IPS-18c (cell line): ENCODE measurements around the gene RBM15.

Experiments
- H3K4me3 ChIP-seq: 2 replicates; pipeline ENCODE4 v1.7.0; 2013; ENCODE audit warnings: low read depth, mild to moderate bottlenecking, low read length, moderate library complexity; ENCODE audit not compliant: insufficient read depth
- H3K9me3 ChIP-seq: one replicate; pipeline ENCODE4 v1.6.1; 2013; ENCODE audit warnings: mild to moderate bottlenecking, low read length, moderate library complexity; ENCODE audit not compliant: control insufficient read depth, insufficient read depth

The RBM15 gene

GRCh38 chr1:110338886-110339406, at the start of gene RBM15:
Gene RBM15 (plus strand): TSS chr1:110339377. CDS start chr1:110339406, 29 bp downstream.
- no peaks in the 10 kb centered on the region for H3K9me3 ChIP-seq
- peak within 1 kb of the TSS; percentile 99 for H3K4me3 ChIP-seq

DNA sequence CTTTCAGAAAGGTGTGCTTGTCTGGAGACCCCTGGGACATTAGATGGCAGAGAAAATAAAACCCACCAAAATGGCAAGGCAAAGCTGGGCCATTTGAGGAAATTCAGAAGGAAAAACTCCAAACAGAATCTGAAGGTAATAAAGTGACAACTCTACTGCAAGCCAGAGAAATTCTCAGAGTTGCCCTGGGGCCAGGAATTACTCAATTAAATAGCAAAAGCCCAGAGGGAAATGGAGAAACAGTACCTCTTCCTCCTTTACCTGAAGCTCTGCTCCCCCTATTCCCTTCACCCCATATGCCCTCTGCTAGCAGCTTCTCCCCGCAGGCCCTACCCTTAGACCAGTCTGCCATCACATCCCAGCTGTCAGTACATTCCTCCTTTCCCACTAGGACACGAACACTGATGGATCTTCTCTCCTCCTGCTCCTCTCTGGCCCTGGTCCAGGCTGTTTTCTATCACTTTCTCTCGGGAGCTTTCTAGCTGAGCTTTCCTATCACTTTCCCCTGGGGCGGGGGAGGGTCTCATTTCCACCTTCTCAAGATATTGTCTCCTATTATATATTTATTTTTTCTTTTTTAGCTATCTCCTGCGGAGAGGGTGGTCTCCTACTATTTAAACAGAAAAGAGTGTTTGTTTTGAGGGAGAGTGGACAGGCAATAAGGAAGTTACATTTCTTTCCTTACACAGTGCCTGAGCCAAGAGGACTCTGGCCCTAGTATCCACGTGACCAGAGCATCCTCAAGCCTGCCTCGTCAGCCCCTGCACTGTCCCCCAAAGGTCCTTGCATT, 47.7 kb upstream of the RBM15 start:
- no peaks in the 10 kb centered on the region for H3K9me3 ChIP-seq
- no peak overlapping the region for H3K4me3 ChIP-seq

- Histone ChIP-seq H3K9me3 (no peaks in the 10 kb centered on the region), H3K4me3 (no peak overlapping the region)
Measured at GRCh38 chr1:110292031-110292741, 47.0 kb upstream of the RBM15 start.

- H3K4me3 ChIP-seq, result no peak overlapping the region
- H3K9me3 ChIP-seq, result no peaks in the 10 kb centered on the region
Measured at GRCh38 chr1:110293601-110294104, 45.5 kb upstream of the RBM15 start.

DNA sequence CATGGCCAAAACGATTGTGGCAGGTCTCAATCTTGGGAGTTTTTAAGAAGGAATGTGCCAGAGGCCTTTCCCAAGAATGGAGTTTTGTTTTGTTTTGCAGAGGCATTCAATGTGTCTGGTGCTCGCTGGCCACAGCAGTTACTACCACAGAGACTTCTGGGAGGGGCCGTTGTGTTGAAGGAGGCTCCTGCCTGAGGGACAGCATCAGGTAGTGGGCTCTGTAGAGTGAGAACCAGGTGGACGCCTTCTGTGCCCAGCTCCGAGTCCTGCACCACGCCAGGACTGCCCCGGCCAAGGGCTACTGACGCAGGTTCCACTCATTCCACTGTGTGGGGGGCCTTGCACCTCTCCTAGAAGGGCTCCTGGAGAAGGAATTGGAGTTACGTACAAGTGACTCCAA, 44.9 kb upstream of the RBM15 start:
- Histone ChIP-seq H3K4me3 (no peak overlapping the region), H3K9me3 (no peaks in the 10 kb centered on the region)

GRCh38 chr1:110298991-110299390, 40.2 kb upstream of the RBM15 start:
- Histone ChIP-seq H3K9me3 (no peaks in the 10 kb centered on the region), H3K4me3 (no peak overlapping the region)

DNA sequence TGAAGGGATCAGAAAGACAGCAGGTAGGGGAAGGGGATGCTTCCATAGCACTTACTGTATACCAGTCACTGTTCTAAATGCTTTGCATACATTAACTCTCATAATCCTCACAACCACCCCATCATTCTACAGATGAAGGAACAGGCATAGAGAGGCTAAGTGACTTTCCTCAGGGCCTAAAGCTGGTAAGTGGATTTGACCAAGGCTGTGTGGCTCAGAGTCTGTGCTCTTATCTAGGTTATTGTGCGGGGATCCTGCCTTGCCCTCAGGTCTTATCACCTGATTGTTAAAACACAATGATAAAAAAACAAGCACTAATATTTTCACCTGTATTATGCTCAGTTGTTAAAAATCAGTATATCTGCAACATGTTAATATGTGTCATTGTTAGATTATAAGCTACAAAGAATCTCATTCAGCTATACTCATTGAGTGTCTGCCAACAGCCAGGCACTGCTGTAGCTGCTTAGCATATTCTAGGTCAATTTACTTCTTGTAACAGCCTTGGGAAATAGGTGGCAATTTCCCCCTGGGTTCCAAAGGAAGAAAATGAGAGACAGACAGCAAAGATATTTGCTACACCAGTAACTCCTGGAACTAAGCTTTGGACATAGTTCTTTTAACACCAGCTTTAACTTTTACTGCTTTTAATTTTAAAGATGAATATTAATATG, 38.6 kb upstream of the RBM15 start:
- no peak overlapping the region for H3K4me3 ChIP-seq
- H3K9me3 ChIP-seq, result no peaks in the 10 kb centered on the region

- H3K4me3 ChIP-seq, result no peak overlapping the region
- no peaks in the 10 kb centered on the region for H3K9me3 ChIP-seq
Measured at GRCh38 chr1:110302836-110303235, 36.3 kb upstream of the RBM15 start.

DNA sequence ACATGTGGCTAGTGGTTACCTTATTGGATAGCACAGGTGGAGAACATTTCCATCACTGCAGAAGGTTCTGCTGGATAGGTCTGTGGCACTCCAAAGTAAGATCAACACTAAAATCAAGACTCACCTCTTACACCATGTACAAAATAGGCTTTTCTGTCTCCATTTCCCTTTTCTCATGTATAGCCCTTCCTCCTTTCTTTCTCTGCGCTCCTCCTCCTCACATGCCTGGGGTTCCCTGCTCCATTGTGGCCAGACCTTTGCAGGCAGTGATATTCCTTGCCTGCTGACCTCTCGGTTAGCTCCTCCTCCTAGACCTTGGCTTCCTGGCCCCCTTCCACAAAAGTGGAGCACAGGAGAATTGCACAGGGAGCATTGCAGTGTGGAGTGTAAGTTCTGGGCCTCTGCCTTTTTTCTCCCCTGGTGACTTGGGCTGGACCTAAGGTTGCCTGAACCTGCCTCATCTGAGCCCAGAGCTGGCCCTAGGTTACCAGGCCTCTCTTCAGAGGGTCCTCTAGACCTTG, 33.2 kb upstream of the RBM15 start:
- Histone ChIP-seq H3K4me3 (no peak overlapping the region), H3K9me3 (no peaks in the 10 kb centered on the region)

DNA sequence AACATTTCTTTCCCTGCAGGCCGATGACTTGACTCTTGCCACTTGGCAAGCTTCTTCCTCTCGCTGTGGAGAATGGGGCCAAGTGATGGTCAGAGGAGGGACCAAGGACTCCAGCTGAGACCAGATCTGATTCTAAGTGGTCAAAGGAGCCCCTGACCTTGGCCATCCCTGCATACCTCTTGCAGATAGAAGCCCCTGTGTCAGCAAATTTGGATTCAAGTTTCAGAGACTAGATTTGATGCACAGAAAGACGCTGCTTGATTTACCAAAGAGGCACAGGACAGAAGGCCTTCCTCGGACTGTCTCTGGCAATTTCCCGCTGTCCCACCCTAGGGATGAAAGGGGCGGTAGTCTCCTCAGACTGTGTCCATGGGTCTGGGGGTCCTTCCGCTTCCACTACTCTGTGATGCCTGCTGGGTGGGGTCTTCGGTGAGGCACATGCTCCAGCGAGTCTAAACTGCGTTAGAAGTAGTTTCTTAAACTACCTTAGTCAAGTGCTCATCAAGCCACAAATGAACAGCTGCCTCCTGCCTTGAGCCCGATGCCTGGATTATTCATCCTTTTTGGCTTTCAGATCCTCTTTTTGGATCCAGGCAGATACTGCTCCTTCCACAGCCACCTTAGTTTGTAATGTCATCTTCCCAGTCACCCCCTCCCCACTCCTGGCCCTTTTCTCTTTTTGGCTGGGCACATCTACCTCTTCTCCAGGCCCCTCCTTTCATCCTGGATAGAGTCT, 31.8 kb upstream of the RBM15 start:
- no peak overlapping the region for H3K4me3 ChIP-seq
- H3K9me3 ChIP-seq, result no peaks in the 10 kb centered on the region

GRCh38 chr1:110308247-110308646, 30.9 kb upstream of the RBM15 start:
- Histone ChIP-seq H3K9me3 (no peaks in the 10 kb centered on the region), H3K4me3 (no peak overlapping the region)

GRCh38 chr1:110309139-110309538, 30.0 kb upstream of the RBM15 start:
- no peaks in the 10 kb centered on the region for H3K9me3 ChIP-seq
- H3K4me3 ChIP-seq, result no peak overlapping the region

DNA sequence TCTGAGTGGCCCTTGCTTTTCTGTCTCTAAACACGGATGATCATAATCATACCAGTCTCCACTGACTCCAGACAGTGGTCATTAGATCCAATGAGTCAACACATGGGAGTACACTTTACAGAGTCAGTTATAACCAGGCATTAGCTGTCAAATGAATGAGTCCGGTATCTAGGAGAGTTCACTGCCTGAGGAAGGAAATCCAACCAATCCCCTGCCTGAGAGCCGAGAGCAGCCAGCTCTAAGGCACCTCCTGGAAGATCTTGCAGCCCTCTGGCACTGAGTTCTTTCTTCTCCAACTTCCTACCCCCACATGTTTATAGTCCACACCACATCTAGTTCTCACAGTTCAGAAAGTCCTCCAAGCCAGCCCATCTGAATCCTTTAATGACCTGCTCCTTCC, 29.4 kb upstream of the RBM15 start:
- Histone ChIP-seq H3K9me3 (no peaks in the 10 kb centered on the region), H3K4me3 (no peak overlapping the region)

DNA sequence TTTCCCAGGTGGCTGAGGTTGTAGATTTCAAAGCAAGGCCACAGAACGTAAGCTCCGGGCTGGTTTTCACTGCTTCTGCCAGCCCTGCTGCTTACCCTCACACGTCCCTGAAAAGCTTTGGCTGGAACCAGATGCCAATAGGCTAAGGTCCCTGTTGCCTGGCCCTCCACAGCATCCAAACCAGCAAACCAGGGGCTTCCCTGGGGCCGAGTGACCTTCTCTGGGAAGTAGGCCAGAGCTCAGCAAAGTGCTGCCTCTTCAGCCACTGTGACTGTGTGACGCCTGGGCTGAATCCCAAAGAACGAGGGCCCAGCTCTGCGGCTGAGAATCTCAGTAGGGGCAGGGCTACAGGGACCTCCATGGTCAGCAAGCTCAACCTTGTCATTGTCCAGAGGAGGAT, 28.9 kb upstream of the RBM15 start:
- no peak overlapping the region for H3K4me3 ChIP-seq
- no peaks in the 10 kb centered on the region for H3K9me3 ChIP-seq

DNA sequence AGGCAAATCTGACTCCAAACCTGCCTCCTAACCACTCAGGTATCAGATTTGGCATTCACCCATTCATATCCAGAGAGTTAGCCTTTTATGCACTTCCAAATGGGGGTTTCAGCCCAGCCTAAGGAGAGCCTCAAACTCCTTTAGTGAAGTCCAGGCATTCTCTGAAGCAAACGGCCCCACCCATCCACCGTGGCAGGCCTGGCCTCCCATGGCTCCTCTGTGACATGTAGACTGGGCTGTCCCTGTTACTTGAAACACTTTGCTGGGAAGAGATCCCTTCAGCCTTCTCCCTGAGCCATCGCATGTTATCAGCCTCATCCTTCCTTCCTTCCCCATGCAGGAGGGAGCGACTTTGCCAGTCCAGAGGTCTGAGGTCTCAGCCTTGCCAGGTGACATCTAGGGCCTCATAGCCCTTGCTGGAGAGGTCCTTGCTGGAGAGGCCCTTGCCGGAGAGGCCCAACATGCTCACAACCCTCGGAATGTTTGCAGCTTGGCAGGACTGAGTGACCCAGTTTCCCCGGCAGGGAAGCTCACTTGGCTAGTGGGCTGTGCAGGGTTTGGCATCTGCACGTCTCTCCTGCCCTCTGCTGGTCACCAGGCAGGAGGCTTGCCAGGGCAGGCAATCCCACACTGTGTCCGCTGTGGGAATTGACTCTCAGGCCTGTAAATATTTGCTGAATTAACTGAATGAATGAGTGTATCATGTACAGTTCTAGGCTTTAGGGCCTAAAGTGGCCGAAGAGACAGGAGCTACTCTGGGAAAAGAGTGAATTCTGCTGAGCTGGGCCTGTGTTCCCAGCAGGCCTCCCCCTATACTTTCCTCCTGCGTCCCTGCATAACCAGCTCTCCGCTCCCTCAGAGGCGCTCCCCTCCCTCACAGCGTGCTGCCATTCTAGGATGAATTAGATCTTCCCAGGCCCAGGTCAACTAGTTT, 26.7 kb upstream of the RBM15 start:
- H3K4me3 ChIP-seq, result no peak overlapping the region
- H3K9me3 ChIP-seq, result no peaks in the 10 kb centered on the region

- Histone ChIP-seq H3K9me3 (no peaks in the 10 kb centered on the region), H3K4me3 (no peak overlapping the region)
Measured at GRCh38 chr1:110316735-110317134, 22.4 kb upstream of the RBM15 start.
